Fibroblast of mammary gland (primary cell): Measurements from ENCODE around the gene ZGPAT.

Source experiments
- DNase-seq: peaks from one replicate; pipeline ENCODE4 v3.0.0-alpha.2; 2010; ENCODE audit warnings: low read depth
- H3K4me3 ChIP-seq: 2 replicates; pipeline ENCODE4 v1.5.1; 2011; ENCODE audit warnings: low read depth, mild to moderate bottlenecking, low read length, moderate library complexity; ENCODE audit not compliant: control insufficient read depth
- CTCF ChIP-seq: conservative IDR thresholded peaks from 2 replicates; pipeline ENCODE4 v1.5.1; 2011; ENCODE audit warnings: low read depth, low read length, inconsistent platforms; ENCODE audit not compliant: control insufficient read depth, insufficient read depth

The ZGPAT gene

GRCh38 chr20:63739130-63740069, 31.6 kb downstream of the ZGPAT start, which contains the start of gene SLC2A4RG:
Gene SLC2A4RG (plus strand): TSS chr20:63739776. CDS start chr20:63739913, 137 bp downstream.
- peak; percentile 57 for DNase-seq
- H3K4me3 ChIP-seq: peak within 1 kb of the TSS; percentile 60
- TF ChIP-seq CTCF: no peak

GRCh38 chr20:63740070-63740626, 32.3 kb downstream of the ZGPAT start:
- peak overlapping the region; percentile 60 for H3K4me3 ChIP-seq
- peak; percentile 17 for DNase-seq
- no peak for TF ChIP-seq CTCF

- DNase-seq: peak; percentile 89
- TF ChIP-seq CTCF: no peak
- H3K4me3 ChIP-seq: peak overlapping the region; percentile 60
Measured at GRCh38 chr20:63740627-63741353, 33.0 kb downstream of the ZGPAT start.

GRCh38 chr20:63741354-63741675, 33.5 kb downstream of the ZGPAT start:
- DNase-seq: no peak

GRCh38 chr20:63741676-63742380, 34.0 kb downstream of the ZGPAT start:
- no peak for DNase-seq
- TF ChIP-seq CTCF: no peak
- peak overlapping the region; percentile 60 for H3K4me3 ChIP-seq

More at GRCh38 chr20:63741354-63741675, 33.5 kb downstream of the ZGPAT start:
- H3K4me3 ChIP-seq: peak overlapping the region; percentile 60
- no peak for TF ChIP-seq CTCF

- no peak for TF ChIP-seq CTCF
- no peak for DNase-seq
Measured at GRCh38 chr20:63742381-63743024, 34.7 kb downstream of the ZGPAT start.

More at GRCh38 chr20:63742381-63743024, 34.7 kb downstream of the ZGPAT start:
- H3K4me3 ChIP-seq: no peak overlapping the region
